NB4 (cell line): ENCODE data around the gene PARD3.

Source experiments
- DNase-seq: peaks from one replicate; pipeline ENCODE4 v3.0.0; 2010; ENCODE audit warnings: low read depth
- H3K4me3 ChIP-seq: one replicate; pipeline ENCODE4 v1.5.1; 2011; ENCODE audit warnings: mild to moderate bottlenecking, low read depth, low read length, moderate library complexity
- MYC ChIP-seq: IDR thresholded peaks from 2 replicates; pipeline ENCODE4 v1.6.1; 2011; ENCODE audit warnings: low read depth, low read length
- POLR2A ChIP-seq: IDR thresholded peaks from 2 replicates; pipeline ENCODE4 v1.6.1; 2011; ENCODE audit warnings: mild to moderate bottlenecking; ENCODE audit not compliant: insufficient read length; ENCODE audit errors: extremely low read depth
- TF ChIP-seq, protein P1 (sequence below): IDR thresholded peaks from one replicate; pipeline ENCODE4 v1.5.1; 2012; ENCODE audit warnings: low read depth, low read length
- TF ChIP-seq, protein P2 (sequence below): IDR thresholded peaks from 2 replicates; pipeline ENCODE4 v1.6.1; 2011; ENCODE audit warnings: low read depth, low read length

Gene PARD3

DNA sequence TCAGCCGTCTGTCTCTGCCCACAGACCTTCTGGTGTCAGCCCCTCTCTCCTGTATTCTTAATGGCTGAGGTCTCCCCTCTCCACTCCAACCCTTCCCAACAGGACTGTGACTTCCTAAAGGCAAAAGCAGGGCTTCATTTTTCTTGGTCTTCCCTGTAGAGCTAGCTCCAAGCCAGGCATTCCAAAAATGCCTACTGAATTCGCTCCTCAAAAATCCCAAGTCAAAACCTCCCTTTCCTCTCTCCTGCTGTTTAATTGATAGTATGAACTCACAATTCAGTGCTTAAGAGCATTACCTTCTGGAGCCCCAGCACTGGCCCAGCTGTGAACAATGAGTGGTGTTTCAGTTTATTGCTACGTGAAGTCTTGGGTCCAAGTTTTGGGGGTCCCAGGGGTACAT lies 628.4 kb downstream of the PARD3 start:
- DNase-seq: no peak
- H3K4me3 ChIP-seq: no peak overlapping the region
- TF ChIP-seq, protein P1, sequence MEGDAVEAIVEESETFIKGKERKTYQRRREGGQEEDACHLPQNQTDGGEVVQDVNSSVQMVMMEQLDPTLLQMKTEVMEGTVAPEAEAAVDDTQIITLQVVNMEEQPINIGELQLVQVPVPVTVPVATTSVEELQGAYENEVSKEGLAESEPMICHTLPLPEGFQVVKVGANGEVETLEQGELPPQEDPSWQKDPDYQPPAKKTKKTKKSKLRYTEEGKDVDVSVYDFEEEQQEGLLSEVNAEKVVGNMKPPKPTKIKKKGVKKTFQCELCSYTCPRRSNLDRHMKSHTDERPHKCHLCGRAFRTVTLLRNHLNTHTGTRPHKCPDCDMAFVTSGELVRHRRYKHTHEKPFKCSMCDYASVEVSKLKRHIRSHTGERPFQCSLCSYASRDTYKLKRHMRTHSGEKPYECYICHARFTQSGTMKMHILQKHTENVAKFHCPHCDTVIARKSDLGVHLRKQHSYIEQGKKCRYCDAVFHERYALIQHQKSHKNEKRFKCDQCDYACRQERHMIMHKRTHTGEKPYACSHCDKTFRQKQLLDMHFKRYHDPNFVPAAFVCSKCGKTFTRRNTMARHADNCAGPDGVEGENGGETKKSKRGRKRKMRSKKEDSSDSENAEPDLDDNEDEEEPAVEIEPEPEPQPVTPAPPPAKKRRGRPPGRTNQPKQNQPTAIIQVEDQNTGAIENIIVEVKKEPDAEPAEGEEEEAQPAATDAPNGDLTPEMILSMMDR: no peak
- no peak for TF ChIP-seq MYC
- TF ChIP-seq, protein P2, sequence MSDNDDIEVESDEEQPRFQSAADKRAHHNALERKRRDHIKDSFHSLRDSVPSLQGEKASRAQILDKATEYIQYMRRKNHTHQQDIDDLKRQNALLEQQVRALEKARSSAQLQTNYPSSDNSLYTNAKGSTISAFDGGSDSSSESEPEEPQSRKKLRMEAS: no peak

DNA sequence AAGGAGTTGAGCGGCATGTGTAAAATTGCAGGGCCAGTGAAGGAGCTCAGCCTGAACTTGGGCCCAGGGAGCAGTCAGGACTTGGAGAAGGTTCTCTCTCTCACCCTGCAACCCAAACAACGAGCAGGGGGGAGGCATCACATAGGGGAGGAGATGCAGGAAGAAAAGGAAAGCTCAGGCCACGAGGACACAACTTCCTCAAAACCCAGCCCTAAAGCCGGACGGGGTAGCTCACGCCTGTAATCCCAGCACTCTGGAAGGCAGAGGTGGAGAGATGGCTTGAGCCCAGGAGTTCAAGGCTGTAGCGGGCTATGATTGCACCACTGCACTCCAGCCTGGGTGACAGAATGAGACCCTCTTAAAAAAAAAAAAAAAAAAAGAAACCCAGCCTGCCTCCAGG lies 629.1 kb downstream of the PARD3 start:
- H3K4me3 ChIP-seq: no peak overlapping the region
- DNase-seq: no peak
- TF ChIP-seq, protein P2: no peak
- TF ChIP-seq, protein P1: no peak
- TF ChIP-seq MYC: no peak
- no peak for TF ChIP-seq POLR2A

DNA sequence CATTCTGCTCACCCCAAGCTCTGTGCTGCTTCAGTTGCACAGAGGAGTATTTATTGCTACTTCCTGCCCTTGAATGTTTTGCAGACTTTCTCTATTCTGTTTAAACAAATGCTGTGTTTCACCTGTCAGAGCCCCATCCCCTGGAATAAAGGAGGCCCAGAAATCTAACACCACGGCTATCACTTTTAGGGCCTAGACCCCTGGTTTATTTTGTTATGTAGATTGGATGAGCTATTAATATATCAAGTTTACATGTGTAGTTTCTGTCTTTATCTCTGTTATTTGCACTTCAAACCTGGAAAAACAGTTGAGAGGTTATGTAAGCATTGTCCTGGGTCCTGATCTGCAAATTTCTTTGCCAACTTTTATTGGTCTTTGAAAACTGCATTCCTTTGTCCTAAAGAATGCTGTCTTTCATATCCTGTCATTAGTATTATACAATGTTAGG lies 630.1 kb downstream of the PARD3 start:
- TF ChIP-seq, protein P1: no peak
- TF ChIP-seq MYC (no peak), POLR2A (no peak)
- TF ChIP-seq, protein P2: no peak
- H3K4me3 ChIP-seq: no peak overlapping the region
- no peak for DNase-seq

DNA sequence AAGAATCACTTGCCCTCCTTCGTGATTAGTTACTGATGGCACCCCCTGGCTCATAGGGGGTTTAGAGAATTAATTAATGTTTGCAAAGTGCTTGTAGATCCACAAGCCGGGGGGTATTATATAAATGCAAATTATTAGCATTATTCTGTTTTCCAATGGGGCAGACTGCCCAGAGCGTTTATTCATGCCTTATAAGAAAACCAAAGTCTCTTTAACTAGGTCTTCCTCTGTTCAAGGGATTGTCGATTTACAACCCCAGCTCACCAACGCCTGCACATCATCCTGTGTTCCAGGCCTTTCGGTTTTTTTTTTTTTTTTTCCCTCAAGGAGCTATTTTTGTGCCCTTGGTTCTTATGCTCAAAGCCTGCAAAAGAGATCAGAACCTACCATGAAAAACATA lies 630.7 kb downstream of the PARD3 start:
- DNase-seq: no peak
- no peak overlapping the region for H3K4me3 ChIP-seq

DNA sequence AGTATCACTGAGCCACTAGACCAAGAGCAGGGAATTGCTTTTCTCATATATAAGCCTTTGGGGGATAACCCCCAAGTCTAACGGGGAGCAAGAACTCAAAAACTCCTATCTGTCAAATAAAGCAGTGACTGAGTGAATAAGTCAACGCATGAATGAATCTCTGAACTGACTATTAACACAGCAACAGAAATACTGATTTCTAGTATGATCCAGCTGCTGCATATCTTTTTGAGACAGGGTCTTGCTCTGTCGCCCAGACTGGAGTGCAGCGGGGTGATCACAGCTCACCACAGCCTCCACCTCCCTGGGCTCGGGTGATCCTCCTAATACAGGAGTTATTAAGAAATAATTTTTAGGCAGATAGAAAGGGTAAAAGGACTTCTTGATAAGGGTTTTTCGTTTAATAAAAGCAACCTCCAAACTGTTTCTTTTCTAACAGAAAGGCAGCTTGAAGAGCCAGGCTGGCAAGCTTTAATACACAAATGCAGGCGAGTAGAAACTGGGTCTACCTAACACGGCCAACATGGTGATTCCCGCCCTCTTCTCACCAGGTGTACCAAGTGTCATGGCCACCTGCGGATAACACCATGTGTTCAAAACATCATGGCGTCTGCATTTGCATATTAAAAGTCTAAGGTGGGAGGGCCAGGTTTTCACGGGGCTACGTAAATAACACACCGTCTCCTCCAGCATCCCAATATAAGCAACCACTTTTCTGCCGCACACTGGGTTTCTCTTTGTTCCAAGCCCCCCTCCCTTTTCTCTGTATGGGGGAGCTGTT lies 631.9 kb downstream of the PARD3 start:
- TF ChIP-seq, protein P1: no peak
- no peak for TF ChIP-seq MYC
- TF ChIP-seq, protein P2: no peak
- no peak for TF ChIP-seq POLR2A
- H3K4me3 ChIP-seq: no peak overlapping the region

More for the DNA sequence above, 630.7 kb downstream of the PARD3 start:
- TF ChIP-seq MYC: no peak
- no peak for TF ChIP-seq POLR2A
- TF ChIP-seq, protein P2: no peak
- TF ChIP-seq, protein P1: no peak

More for the DNA sequence above, 631.9 kb downstream of the PARD3 start:
- DNase-seq: no peak
